ENCODE measurements around the gene CARD11. TPM values are rescaled to one million over a fixed set of nuclear protein-coding genes. Genes with fewer than 3 reads are reported as not detected.

Gene CARD11
- total and polyA plus RNA-seq, 2 donors (not counting 1 experiment from before 2014, with no cell fraction given), result 129 to 135 TPM

- 93% methylated on average over 2 of the region's 2 CpGs for WGBS (ENCODE audit: insufficient coverage)
- ChIA-PET POLR2A (no interaction called here), CTCF (interaction anchor here (1.0 to 1.5 kb wide), 2 partner anchors 10 to 114 kb away, joined by 3 to 4 read pairs; no protein-coding TSS in a partner anchor)
- Histone ChIP-seq H3K79me2 (ENCODE audit: control insufficient read depth, insufficient read depth, low read length) (peaks cover 95% of the 10 kb centered on the region), H3K27ac (ENCODE audit: low read length in 2 of 2) (no peak overlapping the region), H3K27me3 (replicated peaks in 1 of 4; ENCODE audit: control extremely low read depth in 1 of 4, control insufficient read depth in 3 of 4, insufficient read depth in 4 of 4, low read length in 3 of 4) (no peaks in the 10 kb centered on the region), H3K9me3 (ENCODE audit: control extremely low read depth in 1 of 3, control insufficient read depth in 2 of 3, insufficient read depth in 1 of 3, low read length in 2 of 3) (no peaks in the 10 kb centered on the region), H3K4me1 (ENCODE audit: control insufficient read depth in 2 of 2, insufficient read depth in 2 of 2, low read length in 2 of 2) (peaks cover 0 to 8% of the 10 kb centered on the region in 2 donors), H4K20me1 (ENCODE audit: control insufficient read depth, insufficient read depth, low read length, poor library complexity, severe bottlenecking) (peaks cover 85% of the 10 kb centered on the region), H3K4me3 (ENCODE audit: control extremely low read depth in 1 of 5, extremely low read depth in 1 of 5, insufficient read depth in 1 of 5, low read depth in 2 of 5, low read length in 4 of 5) (no peak overlapping the region), H2AFZ (ENCODE audit: insufficient read depth, low read depth, low read length, poor library complexity, severe bottlenecking) (no peak overlapping the region), H3K4me2 (replicated peaks; ENCODE audit: low read depth, low read length, poor library complexity, severe bottlenecking) (no peak overlapping the region), H3K9ac (ENCODE audit: low read length) (no peak overlapping the region), H3K36me3 (replicated peaks in 1 of 2; ENCODE audit: control extremely low read depth in 1 of 2, control insufficient read depth in 1 of 2, extremely low read depth in 1 of 2, insufficient read depth in 2 of 2, low read length in 1 of 2) (peaks cover 0 to 42% of the 10 kb centered on the region in 2 experiments)
- no peak for ATAC-seq (ENCODE audit: low read depth)
- H3K27me3 Mint-ChIP-seq, result no peaks in the 10 kb centered on the region
- H3K4me1 Mint-ChIP-seq, result peaks cover 65% of the 10 kb centered on the region
- H3K4me3 Mint-ChIP-seq, result no peak overlapping the region
- H3K27ac Mint-ChIP-seq, result peak overlapping the region; percentile 51
- intact Hi-C loops (cut with micrococcal nuclease), result no loop called here
- TF ChIP-seq CTCF (IDR thresholded peaks at IDR 0.05) (no peak), EZH2 (IDR thresholded peaks at IDR 0.05; ENCODE audit: borderline replicate concordance, insufficient read depth, low read depth, low read length, poor library complexity, severe bottlenecking) (no peak)
- H3K9me3 Mint-ChIP-seq (ENCODE audit: insufficient read depth), result no peaks in the 10 kb centered on the region
- DNase-seq, result no peak
Observed at GRCh38 chr7:3008386-3008785, 35.3 kb downstream of the CARD11 start.

- no peak for ATAC-seq (ENCODE audit: low read depth)
- H3K4me3 ChIP-seq (ENCODE audit: control extremely low read depth in 1 of 5, extremely low read depth in 1 of 5, insufficient read depth in 1 of 5, low read depth in 2 of 5, low read length in 4 of 5), result no peak overlapping the region
- WGBS (ENCODE audit: insufficient coverage), result 83% methylated on average over 4 of the region's 6 CpGs
Observed at GRCh38 chr7:3007696-3008095, 36.0 kb downstream of the CARD11 start.

More at GRCh38 chr7:3007696-3008095, 36.0 kb downstream of the CARD11 start:
- peaks cover 95% of the 10 kb centered on the region for H3K79me2 ChIP-seq (ENCODE audit: control insufficient read depth, insufficient read depth, low read length)
- H4K20me1 ChIP-seq (ENCODE audit: control insufficient read depth, insufficient read depth, low read length, poor library complexity, severe bottlenecking), result peaks cover 85% of the 10 kb centered on the region
- POLR2A ChIA-PET, result no interaction called here
- no peaks in the 10 kb centered on the region for H3K9me3 ChIP-seq (ENCODE audit: control extremely low read depth in 1 of 3, control insufficient read depth in 2 of 3, insufficient read depth in 1 of 3, low read length in 2 of 3)
- Mint-ChIP-seq H3K27ac (peak overlapping the region; percentile 51), H3K27me3 (no peaks in the 10 kb centered on the region), H3K9me3 (ENCODE audit: insufficient read depth) (no peaks in the 10 kb centered on the region), H3K4me3 (no peak overlapping the region), H3K4me1 (peaks cover 60% of the 10 kb centered on the region)
- no peak overlapping the region for H3K9ac ChIP-seq (ENCODE audit: low read length)
- H3K4me2 ChIP-seq (replicated peaks; ENCODE audit: low read depth, low read length, poor library complexity, severe bottlenecking), result no peak overlapping the region
- no peak for DNase-seq
- intact Hi-C loops (cut with micrococcal nuclease), result no loop called here
- peaks cover 0 to 8% of the 10 kb centered on the region in 2 donors for H3K4me1 ChIP-seq (ENCODE audit: control insufficient read depth in 2 of 2, insufficient read depth in 2 of 2, low read length in 2 of 2)
- H3K27ac ChIP-seq (ENCODE audit: low read length in 2 of 2), result peak overlapping the region in 1 of 2 donors; percentile 8
- TF ChIP-seq EZH2 (IDR thresholded peaks at IDR 0.05; ENCODE audit: borderline replicate concordance, insufficient read depth, low read depth, low read length, poor library complexity, severe bottlenecking) (no peak), CTCF (IDR thresholded peaks at IDR 0.05) (no peak)
- peaks cover 0 to 39% of the 10 kb centered on the region in 2 experiments for H3K36me3 ChIP-seq (replicated peaks in 1 of 2; ENCODE audit: control extremely low read depth in 1 of 2, control insufficient read depth in 1 of 2, extremely low read depth in 1 of 2, insufficient read depth in 2 of 2, low read length in 1 of 2)
- CTCF ChIA-PET, result interaction anchor here (1.5 kb wide), 1 partner anchor 9 kb away, joined by 4 read pairs; no protein-coding TSS in a partner anchor
- H2AFZ ChIP-seq (ENCODE audit: insufficient read depth, low read depth, low read length, poor library complexity, severe bottlenecking), result no peak overlapping the region
- no peaks in the 10 kb centered on the region for H3K27me3 ChIP-seq (replicated peaks in 1 of 4; ENCODE audit: control extremely low read depth in 1 of 4, control insufficient read depth in 3 of 4, insufficient read depth in 4 of 4, low read length in 3 of 4)
